Keratinocyte (primary cell): Measurements from ENCODE around the gene MTA1.

Source experiments
- EZH2 ChIP-seq: IDR thresholded peaks from one replicate; pipeline ENCODE4 v1.6.1; 2012; ENCODE audit warnings: inconsistent platforms, mild to moderate bottlenecking, low read length, moderate library complexity
- TF ChIP-seq, protein P1 (sequence below), 3 experiments: IDR thresholded peaks in 1 of 3; conservative IDR thresholded peaks in 1 of 3; optimal IDR thresholded peaks in 1 of 3; 2 replicates in 2 of 3; 3 replicates in 1 of 3; pipeline versions ENCODE3 to v1.5.1; 2011; ENCODE audit warnings: low read length in 3 of 3, mild to moderate bottlenecking in 3 of 3, moderate library complexity in 2 of 3, control low read depth in 1 of 3, inconsistent platforms in 1 of 3; ENCODE audit not compliant: insufficient read depth in 2 of 3; ENCODE audit errors: extremely low read depth in 1 of 3

DNA sequence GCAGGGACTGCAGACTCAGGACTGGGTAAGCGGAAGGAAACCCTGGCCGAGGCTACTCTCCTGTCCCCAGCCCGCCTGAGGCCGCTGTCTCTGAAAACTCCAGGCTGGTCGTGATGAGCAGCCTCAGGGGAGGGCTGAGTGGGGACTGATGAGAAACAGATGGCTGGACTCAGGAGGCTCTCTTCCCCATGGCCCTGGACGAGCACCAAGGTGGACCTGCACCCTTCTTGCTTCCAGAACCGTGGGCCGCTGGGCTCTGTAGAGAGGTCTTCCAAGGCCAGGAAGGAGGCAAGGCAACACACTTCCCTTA lies 20.2 kb upstream of the MTA1 start:
- no peak for TF ChIP-seq EZH2
- TF ChIP-seq, protein P1, sequence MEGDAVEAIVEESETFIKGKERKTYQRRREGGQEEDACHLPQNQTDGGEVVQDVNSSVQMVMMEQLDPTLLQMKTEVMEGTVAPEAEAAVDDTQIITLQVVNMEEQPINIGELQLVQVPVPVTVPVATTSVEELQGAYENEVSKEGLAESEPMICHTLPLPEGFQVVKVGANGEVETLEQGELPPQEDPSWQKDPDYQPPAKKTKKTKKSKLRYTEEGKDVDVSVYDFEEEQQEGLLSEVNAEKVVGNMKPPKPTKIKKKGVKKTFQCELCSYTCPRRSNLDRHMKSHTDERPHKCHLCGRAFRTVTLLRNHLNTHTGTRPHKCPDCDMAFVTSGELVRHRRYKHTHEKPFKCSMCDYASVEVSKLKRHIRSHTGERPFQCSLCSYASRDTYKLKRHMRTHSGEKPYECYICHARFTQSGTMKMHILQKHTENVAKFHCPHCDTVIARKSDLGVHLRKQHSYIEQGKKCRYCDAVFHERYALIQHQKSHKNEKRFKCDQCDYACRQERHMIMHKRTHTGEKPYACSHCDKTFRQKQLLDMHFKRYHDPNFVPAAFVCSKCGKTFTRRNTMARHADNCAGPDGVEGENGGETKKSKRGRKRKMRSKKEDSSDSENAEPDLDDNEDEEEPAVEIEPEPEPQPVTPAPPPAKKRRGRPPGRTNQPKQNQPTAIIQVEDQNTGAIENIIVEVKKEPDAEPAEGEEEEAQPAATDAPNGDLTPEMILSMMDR (optimal IDR thresholded peaks at IDR 0.05 in 1 of 3, IDR thresholded peaks at IDR 0.05 in 1 of 3, conservative IDR thresholded peaks at IDR 0.05 in 1 of 3; ENCODE audit: extremely low read depth in 1 of 3, insufficient read depth in 2 of 3, low read length in 3 of 3) = no peak
